Gastroesophageal sphincter (tissue), 3 donors: ENCODE data around the gene ZNF576.

ENCODE experiments used
- CTCF ChIP-seq, 4 experiments: fragments of 200-600 bp in 2 of 4; fragments of 450-650 bp in 2 of 4; sonication (generic) in 1 of 4; IDR thresholded peaks; one replicate each; pipeline ENCODE4 v1.5.1; 2017 to 2019; ENCODE audit warnings: antibody characterized with exemption in 4 of 4, mild to moderate bottlenecking in 2 of 4, moderate library complexity in 2 of 4
- POLR2A ChIP-seq, 2 donors: fragments of 450-650 bp; IDR thresholded peaks; one replicate each; pipeline ENCODE4 v1.6.1; 2017; ENCODE audit warnings: antibody characterized with exemption in 2 of 2, mild to moderate bottlenecking in 2 of 2, moderate library complexity in 1 of 2
- POLR2AphosphoS5 ChIP-seq: sonication (generic); formaldehyde crosslinking; IDR thresholded peaks from one replicate; pipeline ENCODE4 v1.6.1; 2017; ENCODE audit warnings: antibody characterized with exemption

- TF ChIP-seq CTCF (IDR thresholded peaks at IDR 0.05) (no peak), POLR2AphosphoS5 (no peak), POLR2A (IDR thresholded peaks at IDR 0.05) (no peak)
These were observed 44.3 kb upstream of the ZNF576 start for GRCh38 chr19:43552198-43552450.
